DMS153 treated with DMSO at 0.1 percent for 48 hours (cell line): ENCODE results near the gene SHMT2.

Source experiments
- DNase-seq: peaks from one replicate; lab custom pipeline; 2025; ENCODE audit not compliant: unreplicated experiment; lab: John Stamatoyannopoulos, UW

The SHMT2 gene

DNA sequence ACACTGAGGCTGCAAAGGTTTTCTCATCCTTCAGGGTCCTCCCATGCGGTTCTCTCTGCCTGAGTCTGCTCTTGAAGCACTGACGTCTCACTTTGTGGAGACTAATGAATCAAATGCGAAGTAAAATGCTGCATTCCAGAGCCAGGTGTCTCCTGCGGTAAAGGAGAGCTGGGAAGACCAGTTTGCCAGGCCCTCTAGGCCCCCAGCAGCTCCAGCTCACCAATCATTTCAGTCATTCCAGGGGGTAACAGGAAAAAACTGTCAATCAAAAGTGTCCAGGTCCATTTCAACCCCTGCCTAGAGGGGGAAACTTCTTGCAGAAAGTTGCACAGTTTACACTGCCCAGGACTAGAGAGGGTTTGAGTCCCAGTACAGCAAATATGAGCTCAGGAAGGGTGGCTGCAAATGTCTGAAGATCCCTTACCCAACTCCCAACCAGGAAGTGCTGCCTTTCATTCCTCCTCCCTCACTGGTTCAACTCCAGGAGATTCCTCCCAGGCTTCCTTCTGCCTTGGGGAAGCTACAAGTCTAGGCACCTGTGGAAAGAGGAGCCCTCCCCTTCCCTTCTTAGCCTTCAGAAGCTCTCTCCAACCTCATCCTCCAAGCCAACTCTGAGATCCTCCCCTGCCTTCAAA lies 15.6 kb upstream of the SHMT2 start:
- no peak for DNase-seq

DNA sequence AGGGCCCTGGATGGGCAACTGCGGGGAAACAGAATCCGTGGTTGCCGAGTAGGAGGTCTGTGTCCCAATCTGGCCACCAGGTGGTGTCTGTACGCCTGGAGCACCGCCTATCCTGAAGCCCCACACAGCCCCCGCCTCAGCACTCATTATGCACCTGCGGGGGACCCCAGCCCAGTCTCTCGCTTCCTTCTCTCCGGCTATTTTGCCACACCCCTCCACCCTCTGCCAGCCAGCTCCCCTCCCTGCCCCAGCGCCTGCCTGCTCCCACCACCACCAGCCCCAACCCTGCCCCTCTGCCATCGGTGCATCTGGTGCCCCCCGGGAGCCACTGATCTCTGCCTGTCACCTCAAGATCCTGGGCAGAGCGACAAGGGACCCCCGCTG lies 15.1 kb upstream of the SHMT2 start:
- peak; percentile 74 for DNase-seq

DNA sequence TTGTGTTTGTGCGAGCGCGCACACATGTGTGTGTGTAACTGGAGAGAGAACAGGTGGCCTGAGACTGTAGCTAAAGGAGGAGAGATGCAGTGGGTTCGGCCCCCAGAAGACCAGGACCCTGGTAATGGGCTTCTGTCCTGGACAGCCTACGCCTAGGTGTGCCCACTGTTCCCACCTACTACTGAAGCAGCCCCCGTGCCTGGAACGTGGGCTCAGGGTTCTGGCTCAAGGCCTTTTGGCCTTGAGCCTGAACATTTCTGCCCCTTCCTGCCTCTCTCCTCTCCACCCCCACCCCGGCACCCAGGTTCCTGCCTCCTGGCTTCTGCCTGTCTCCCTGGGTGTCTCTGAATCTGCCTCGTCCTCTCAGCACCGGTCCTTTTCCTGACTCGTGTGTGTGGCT lies 14.4 kb upstream of the SHMT2 start:
- no peak for DNase-seq

DNA sequence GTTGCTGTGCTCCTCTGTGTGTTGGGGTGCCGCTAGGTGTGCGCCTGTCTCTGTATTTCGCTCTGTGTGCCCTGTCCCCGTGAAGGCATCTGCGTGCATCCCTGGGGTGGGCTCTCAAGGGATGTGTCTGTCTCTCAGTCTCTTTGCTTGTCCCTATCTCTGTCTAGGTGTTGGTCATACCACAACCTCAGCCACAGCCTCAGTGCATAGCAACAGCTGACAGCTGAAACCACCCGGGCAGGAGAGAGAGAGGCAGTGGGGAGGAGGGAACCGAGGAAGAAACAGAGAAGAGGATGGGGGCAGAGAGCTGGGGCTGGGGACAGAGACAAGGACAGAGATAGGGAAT lies 13.9 kb upstream of the SHMT2 start:
- no peak for DNase-seq

DNA sequence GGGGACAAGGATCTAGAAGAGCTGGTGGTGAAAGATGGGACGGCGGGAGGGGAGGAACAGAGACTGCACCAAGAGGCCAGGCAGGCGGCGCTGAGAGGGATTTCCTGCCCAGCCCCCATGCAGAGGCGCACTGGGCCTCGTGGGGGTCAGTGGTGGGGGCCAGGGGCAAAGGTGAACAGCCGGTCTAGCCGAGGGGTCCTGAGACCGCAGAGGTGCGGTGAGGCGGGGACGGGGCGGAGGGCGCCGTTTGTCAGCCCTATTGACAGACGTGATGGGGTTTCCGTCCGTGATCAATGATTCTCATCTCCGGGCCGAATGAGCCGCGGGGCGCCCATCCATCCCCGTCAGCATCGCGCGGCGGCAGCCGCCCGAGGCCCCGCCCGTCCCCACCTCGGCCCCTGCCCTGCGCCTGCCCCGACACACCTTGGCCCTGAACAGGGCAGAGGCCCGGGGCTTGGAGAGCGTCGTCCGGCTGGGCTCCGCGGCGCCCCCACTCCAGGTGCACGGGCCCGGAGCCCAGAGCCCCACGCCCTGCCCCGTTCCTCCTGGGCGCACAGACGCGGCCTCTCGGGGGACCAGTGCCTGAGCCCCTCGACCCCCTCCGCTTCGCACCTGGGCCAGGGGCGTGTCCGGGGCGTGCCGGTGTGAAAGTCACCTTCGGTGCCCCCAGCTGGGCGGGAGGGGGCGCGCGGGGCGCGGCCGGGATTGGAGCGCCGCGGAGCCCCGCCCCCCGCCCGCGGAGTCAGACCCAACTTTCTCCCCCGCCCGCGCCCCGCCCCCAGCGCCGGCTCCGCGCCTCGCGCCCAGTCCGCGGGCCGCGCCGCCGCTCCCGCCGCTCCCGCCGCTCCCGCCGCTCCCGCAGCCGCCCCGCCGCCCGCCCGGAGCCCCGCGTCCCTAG lies 13.2 kb upstream of the SHMT2 start, which contains the start of gene NXPH4:
NXPH4 (plus strand) TSS at position 781 of the 898 bp plus-strand sequence. CDS start 176 bp downstream, outside the sequence.
- no peak for DNase-seq

DNA sequence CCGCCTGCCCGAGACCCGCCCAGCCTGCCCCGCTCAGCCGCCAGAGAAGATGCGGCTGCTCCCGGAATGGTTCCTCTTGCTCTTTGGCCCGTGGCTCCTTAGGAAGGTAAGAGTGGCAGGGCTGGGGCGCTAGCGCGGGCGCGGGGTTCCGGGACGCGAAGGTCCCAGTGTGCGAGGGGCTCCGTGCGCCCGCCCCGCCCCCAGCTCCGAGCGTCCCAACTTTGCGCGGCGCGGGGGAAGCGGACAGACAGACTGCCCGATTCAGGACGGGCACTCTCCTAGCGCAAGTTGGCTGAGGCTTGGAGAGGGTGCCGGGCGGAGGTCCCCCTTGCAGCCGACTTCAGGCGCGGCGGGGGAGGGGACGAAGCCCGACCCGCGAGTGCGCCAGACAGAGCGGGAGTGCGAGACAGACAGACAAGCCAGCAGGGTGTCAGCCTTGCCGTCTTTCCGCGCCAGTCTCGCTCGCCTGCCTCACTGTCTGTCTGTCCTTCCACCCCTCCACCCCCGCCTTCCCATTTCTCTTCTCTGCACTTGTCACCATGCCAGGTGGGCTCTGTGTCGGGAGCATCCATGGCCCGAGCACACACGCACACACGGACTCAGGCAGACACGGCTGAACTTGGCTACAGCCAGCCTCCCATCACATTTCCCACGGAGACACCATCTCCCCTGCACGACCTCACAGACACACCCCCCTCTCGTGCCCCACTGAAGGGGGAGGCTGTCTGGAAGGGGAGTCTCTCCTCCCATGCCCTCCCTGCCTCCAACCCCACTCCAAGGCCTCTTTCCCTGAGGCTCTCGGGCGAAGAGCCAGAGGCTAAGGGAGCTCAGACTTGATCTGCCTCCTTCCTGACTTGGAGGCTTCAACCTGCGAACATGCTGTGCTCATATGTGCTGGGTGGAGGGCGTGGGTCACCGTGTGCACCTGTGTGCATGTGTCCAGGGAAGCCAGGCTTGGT lies 12.3 kb upstream of the SHMT2 start:
- no peak for DNase-seq

DNA sequence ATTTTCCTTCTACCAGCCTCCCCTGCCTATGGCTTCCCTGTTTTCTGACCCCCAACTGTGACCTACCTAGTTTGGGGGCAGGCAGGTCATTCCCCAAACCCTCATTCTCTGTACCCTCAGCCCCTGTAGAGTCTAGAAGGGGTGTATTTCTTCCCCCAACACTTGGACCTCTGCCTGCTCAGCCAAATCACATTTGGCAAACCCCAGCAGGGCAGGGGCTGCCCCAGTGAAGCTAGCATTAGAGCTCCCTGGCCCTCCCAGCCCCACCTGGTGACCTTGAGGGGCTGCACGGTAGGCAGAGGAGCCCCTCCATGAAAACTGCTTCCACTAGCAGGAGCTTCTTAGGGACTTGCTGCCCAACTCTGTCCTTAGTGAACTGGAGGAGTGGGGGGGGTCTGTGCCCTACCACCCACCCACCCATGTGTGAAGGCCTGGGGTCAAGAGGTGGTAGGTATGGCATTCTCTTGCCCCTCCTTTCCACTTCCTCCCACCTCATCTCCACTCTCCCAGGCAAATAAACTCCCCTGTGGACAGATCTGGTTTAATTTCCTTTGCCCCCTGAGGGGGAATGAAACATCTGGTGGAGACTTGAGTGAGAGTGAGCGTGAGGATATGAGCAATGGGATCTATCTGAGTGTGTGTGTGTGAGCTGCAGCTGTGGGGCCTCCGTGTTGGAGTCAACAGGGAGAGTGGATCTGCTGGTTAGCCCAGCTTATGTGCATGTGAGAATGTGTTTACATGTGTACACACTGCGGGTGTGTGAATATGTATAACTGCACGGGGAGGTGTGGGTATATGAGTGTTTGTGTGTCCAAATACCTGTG lies 11.3 kb upstream of the SHMT2 start:
- DNase-seq: no peak

DNA sequence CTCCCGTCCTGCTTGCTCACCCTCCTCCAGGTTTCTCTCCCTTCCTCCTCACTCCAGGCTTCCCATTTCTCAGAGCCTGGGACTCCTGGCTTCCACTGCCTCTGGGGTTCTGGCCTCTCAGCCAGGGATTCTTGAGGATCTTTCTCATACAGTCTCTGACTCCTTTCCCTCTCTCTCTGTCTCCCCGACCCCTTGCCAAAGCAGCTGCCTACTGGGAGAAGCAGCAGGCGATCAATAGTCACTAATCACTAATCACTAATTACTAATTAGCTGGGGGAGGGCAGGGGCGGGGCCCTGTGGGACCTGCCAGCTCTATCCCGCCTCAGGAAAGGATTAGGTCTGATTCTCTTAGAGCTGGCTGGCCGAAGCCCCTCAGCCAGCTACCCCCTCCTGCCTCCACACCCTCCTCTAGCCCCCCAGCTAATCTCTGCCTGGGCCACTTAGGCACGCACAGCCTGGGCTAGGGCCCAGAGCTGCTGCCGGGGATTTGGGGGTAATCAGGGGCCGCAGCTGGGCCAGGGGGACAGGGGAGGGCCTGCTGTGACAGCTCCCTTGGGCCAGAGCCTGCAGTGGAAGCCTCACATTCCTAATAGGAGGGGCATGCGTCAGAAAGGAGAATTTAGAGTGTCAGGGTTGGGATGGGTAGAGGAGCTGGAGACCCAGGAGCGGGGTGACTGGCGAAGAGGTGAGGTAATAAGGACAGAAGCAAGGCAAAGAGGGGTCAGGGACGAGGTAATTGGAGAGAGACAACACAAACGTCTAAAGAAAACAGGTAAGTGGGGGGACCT lies 10.1 kb upstream of the SHMT2 start:
- DNase-seq: no peak

DNA sequence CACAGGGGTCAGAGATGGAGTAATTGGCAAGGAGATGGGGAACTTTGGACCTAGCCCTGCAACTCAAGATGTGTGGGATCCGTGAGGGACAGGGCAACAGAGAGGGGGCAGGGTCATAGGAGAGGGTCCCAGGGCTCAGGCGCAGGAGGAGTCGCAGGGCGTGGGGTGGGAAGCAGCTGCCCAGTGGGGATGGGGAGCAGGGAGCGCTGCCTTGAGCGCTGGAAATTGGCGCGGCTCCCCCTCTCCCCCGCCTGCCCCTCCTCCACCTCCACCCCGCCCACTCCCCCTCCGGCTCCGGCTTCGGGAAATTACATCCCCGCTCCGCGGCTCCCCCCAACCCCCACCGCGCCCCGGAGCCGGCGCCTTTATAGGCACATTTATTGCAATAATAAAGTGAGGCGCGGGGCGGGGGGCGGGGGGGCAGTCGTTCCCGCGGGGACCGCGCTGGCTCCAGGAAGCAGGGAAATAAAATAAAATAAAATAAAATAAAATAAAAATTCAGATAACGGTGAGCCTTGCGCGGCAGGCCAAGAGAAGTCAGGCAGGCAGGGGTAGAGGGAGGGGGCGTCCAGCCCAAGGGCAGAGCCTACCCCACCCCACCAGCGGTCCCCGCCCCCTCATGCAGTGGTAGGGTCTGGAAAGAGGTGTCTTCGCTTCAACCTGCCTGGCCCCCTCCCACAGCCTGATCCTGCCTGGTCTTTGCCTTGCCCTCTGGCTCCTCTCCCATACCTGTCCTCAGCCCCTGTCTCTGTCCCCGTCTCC lies 9.3 kb upstream of the SHMT2 start:
- no peak for DNase-seq

DNA sequence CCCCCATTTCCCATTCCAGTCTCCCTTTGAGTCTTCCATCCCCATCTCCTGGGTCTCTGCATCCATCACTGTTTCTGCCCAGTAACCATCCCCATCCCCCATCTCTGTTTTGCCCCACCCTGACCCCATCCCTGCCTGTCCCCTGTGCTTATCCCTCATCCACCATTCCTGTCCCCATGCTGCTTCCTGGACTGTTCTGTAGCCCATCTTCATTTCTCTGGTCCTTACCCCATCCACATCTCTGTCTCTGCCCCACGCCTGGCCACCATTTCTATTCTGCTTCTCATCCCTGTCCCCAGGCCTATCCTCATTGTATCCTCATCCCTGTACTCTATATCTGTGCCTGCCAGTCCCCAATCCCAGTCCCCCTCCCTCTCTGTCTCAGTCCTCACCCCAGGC lies 8.7 kb upstream of the SHMT2 start:
- DNase-seq: no peak

DNA sequence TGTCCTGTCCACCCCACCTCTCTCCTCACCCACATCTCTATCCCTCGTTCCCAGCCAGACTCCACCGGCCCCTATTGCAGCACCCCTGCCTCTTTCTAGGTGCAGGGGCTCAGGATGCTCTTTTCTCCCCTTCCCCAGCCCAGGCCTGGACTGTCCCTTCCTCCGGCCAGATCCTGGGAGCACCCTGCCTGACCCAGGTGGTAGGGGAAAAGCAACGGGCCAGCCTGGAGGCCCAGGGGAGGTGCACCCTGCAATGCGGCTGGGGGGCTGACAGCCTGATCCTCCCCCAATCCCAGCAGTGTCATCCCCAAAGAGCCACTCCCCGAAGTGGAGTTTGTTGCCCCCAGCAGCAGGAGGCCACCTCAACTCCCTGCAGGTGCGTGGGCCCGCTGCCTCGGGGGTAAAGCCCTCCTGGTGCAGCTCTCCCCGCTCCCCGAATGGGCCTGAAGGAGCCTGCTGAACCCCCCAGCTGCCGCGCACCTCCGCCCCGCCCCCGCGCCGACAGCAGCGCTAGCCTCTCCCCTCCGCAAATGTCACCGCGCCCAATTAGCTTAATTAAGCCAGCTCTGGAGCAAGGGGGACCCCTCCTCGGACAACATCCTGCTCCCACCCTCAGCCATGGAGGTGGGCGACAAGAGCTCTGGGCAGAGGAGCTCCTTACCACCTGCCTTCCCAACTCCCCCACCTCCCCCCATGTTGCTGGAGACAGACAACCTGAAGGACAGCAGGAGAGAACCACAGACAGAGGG lies 8.2 kb upstream of the SHMT2 start:
- DNase-seq: no peak

DNA sequence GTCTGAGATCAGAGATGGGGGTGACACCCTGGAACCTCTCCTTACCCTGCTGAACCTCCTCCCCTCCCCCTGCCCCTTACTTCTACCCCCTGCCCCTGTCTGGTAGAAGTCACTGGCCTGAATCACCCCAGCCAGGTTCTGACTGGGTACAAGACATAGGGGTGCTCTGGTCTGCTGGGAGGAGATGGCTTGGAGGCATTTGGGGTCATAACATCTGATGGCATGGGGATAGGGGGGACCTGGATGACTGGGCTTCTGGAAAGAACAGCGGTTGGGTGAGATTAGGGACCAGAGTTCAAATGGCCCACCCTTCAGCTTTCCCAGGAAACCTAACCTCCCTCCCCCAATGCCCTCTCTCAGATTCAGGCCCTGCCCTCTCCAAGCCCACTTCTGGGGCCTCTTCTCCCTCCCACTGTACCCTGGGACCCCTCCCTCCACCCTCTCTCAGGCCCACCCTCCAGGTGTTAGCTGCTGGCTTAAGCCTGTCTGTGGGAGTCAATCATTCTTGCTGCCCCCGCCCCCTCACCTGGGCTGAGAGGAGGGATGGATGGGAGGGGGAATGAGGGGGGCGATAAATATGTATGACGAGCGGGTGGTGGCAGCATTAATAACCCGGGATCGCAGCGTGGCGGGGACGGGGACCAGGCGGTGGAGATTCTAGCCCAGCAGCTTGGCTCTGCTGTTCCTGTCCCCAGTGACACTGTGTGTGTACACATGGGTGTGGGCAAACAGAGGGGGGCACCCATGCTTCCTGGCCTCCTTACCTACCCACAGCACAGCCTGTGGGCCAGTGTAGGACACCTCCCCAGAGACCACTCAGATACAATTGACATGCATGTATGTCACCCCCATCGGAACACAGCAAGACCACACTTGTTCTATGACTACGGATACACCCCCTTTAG lies 7.0 kb upstream of the SHMT2 start:
- DNase-seq: no peak

DNA sequence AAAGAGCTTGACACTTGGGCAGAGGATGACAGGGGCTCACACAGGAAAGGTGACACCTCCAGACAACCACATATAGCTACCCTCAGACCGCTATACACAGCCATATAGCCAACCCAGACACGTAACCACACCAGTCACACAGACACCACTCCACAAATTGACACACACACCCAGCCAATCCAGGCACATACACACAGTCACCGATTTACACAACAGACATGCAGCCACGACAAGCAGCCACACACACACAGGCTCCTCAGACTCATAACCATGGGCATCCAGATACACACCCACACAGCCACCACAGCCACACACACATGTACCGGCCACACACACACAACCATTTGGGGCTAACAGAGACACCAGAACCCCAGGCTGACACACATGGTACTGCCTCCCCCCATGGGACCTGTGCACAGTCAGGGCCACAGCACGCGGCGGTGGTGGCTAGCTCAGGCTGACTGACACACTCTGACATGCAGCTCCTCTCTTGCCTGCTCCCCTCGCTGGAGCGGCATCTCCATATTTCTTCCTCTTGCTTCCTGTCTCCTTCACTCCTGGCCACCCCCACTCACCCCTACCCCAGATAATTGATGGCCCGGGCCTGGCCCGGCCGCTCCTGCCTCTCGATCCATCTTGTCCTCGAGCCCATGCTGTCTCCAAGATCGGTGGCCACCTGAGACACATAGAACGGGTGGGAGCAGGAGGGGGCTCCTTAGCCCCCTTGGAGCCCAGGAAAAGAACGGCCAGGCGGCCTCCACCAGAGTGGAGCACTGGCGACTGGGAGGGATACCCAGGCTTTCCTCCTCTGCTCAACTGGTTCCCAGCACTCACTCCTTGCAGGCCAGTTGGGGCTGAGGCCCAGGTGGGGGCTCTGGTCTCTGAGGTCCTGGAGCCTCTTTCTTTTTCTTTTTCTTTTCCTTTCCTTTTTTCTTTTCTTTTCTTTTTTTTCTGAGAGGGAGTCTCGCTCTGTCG lies 6.0 kb upstream of the SHMT2 start:
- DNase-seq: no peak

DNA sequence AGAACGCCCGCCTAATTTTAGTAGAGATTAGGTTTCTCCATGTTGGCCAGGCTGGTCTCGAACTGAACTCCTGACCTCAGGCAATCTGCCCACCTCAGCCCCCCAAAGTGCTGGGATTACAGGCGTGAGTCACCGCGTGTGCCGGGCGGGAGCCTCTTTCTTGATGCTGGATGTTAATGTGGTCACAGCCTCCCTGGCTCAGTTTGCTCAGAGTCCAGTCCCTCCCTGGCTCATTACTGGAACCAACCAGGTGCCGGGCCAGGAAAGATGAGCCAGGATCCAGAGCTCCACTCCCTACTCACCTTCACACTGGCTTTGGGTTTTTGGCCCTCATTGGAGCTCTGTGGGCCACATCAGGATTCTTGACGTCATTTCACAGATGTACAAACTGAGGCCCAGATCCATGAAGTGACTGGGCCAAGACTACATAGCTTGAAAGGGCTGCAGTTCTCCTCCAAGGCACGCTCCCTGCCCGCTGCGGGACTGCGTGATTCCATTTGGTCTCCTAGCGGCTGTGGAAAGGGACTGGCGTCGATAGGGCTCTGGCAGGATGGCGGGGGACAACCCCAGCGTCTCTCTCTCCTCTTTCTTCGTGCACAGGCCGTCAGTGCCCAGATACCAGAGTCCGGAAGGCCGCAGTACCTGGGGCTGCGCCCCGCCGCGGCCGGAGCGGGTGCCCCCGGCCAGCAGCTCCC lies 5.1 kb upstream of the SHMT2 start:
- no peak for DNase-seq

DNA sequence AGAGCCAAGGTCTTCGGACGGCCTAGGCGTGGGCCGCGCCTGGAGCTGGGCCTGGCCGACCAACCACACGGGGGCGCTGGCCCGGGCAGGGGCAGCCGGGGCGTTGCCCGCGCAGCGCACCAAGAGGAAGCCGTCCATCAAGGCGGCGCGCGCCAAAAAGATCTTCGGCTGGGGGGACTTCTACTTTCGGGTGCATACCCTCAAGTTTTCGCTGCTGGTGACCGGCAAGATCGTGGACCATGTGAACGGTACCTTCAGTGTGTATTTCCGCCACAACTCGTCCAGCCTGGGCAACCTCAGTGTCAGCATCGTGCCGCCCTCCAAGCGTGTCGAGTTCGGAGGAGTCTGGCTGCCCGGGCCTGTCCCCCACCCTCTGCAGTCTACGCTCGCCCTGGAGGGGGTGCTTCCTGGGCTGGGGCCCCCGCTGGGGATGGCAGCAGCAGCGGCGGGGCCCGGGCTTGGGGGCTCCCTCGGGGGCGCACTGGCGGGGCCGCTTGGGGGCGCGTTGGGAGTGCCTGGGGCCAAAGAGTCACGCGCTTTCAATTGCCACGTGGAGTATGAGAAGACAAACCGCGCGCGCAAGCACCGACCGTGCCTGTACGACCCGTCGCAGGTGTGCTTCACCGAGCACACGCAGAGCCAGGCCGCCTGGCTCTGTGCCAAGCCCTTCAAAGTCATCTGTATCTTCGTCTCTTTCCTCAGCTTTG lies 4.4 kb upstream of the SHMT2 start:
- DNase-seq: no peak
